OCI-LY7 (cell line): Measurements from ENCODE around the gene IHH. TPM values are rescaled to one million over a fixed set of nuclear protein-coding genes. Genes with fewer than 3 reads are reported as not detected.

ENCODE experiments used
- BruUV-seq: library from RNA; stranded (reverse); fragments of 400-500 nt; replicated peaks from 2 replicates; lab custom pipeline; 2021; lab: Mats Ljungman, UMichigan
- CTCF ChIA-PET: fragments of 300-600 bp; sonication (Branson Sonifier 250); formaldehyde crosslinking; loops from one replicate; lab custom pipeline; 2022; ENCODE audit warnings: antibody characterized with exemption; ENCODE audit not compliant: unreplicated experiment; lab: Charles Lee
- POLR2A ChIA-PET: fragments of 300-600 bp; sonication (Branson Sonifier 250); formaldehyde crosslinking; loops from one replicate; lab custom pipeline; 2022; ENCODE audit warnings: antibody characterized with exemption; lab: Charles Lee
- DNase-seq: peaks from one replicate; pipeline ENCODE4 v3.0.0-alpha.2; 2015; ENCODE audit warnings: low spot score
- H2AFZ ChIP-seq: fragments of 200-600 bp; sonication (generic), shearing (Covaris generic); 2 replicates; pipeline ENCODE4 v1.6.1; 2014; ENCODE audit warnings: mild to moderate bottlenecking, antibody characterized with exemption, low read length, moderate library complexity
- H3K27ac ChIP-seq: fragments of 200-600 bp; sonication (generic); 2 replicates; pipeline ENCODE4 v1.5.1; 2014; ENCODE audit warnings: mixed run types, low read depth, mild to moderate bottlenecking, moderate library complexity, low read length, inconsistent platforms; ENCODE audit not compliant: poor library complexity, severe bottlenecking
- H3K36me3 ChIP-seq: fragments of 200-600 bp; sonication (generic); 2 replicates; pipeline ENCODE4 v1.6.1; 2014; ENCODE audit warnings: mild to moderate bottlenecking, antibody characterized with exemption, low read length, moderate library complexity, mixed read lengths; ENCODE audit not compliant: insufficient read depth
- H3K4me1 ChIP-seq: fragments of 200-600 bp; sonication (generic); 2 replicates; pipeline ENCODE4 v1.5.1; 2014; ENCODE audit warnings: mild to moderate bottlenecking, low read length; ENCODE audit not compliant: insufficient read depth, poor library complexity, severe bottlenecking
- H3K4me2 ChIP-seq: fragments of 200-600 bp; sonication (generic); 2 replicates; pipeline ENCODE4 v1.6.1; 2014; ENCODE audit warnings: mild to moderate bottlenecking, low read length
- H3K4me3 ChIP-seq: fragments of 200-600 bp; sonication (generic); 2 replicates; pipeline ENCODE4 v1.5.1; 2014; ENCODE audit warnings: mild to moderate bottlenecking, low read depth, low read length; ENCODE audit not compliant: poor library complexity, severe bottlenecking
- H3K79me2 ChIP-seq: fragments of 200-600 bp; sonication (generic); 2 replicates; pipeline ENCODE4 v1.6.1; 2016; ENCODE audit warnings: low read depth, mild to moderate bottlenecking, low read length, moderate library complexity, mixed read lengths; ENCODE audit not compliant: insufficient read depth
- H3K9me2 ChIP-seq: fragments of 200-600 bp; sonication (generic); 2 replicates; pipeline ENCODE4 v1.6.1; 2016; ENCODE audit warnings: mild to moderate bottlenecking, low read length, mixed read lengths; ENCODE audit not compliant: insufficient read depth
- H3K9me3 ChIP-seq: fragments of 200-600 bp; sonication (generic); 2 replicates; pipeline ENCODE4 v1.6.1; 2014; ENCODE audit warnings: mild to moderate bottlenecking, mixed run types, low read length, mixed read lengths
- H4K20me1 ChIP-seq: fragments of 200-600 bp; sonication (generic); 2 replicates; pipeline ENCODE4 v1.6.1; 2014; ENCODE audit warnings: mild to moderate bottlenecking, antibody characterized with exemption, low read length, moderate library complexity, mixed read lengths; ENCODE audit not compliant: insufficient read depth
- CTCF ChIP-seq: fragments of 200-600 bp; sonication (generic); conservative IDR thresholded peaks from 2 replicates; pipeline ENCODE4 v1.5.1; 2014; ENCODE audit warnings: mild to moderate bottlenecking, antibody characterized with exemption, low read length, moderate library complexity, mixed read lengths
- EZH2phosphoT487 ChIP-seq: fragments of 200-600 bp; sonication (generic); IDR thresholded peaks from 2 replicates; pipeline ENCODE4 v1.6.1; 2018; ENCODE audit warnings: low read depth, borderline replicate concordance, mild to moderate bottlenecking, mixed run types, antibody characterized with exemption, low read length, moderate library complexity, mixed read lengths
- intact Hi-C: fragments of 100-400 bp; cut with micrococcal nuclease; formaldehyde crosslinking; loops from one replicate; pipeline ENCODE4 v1.10.0; 2022; ENCODE audit not compliant: unreplicated experiment
- total RNA-seq, 2 experiments: library from RNA; depleted of rRNA in 1 of 2; stranded (reverse); fragments of >200 nt in 1 of 2; shearing (Covaris generic) in 1 of 2; gene quantifications; 2 replicates each; pipeline ENCODE4 v1.2.3, GENCODE V29; 2014 to 2022

The IHH gene
- total RNA-seq, 2 experiments from 2014 or later: not detected

GRCh38 chr2:219072741-219073250 is 12.1 kb upstream of the IHH start:
- Histone ChIP-seq H3K4me3 (no peak overlapping the region), H3K27ac (no peak overlapping the region), H2AFZ (no peak overlapping the region), H3K9me2 (no peaks in the 10 kb centered on the region), H3K9me3 (no peaks in the 10 kb centered on the region), H3K79me2 (no peaks in the 10 kb centered on the region), H3K4me2 (no peak overlapping the region), H3K4me1 (no peaks in the 10 kb centered on the region), H4K20me1 (no peaks in the 10 kb centered on the region), H3K36me3 (peaks cover 7% of the 10 kb centered on the region; the same call in 1 of the 2 replicates)
- POLR2A ChIA-PET: interaction anchor here (0.5 to 1.6 kb wide), 2 partner anchors 80 to 180 kb away, joined by 3 to 5 read pairs; no protein-coding TSS in a partner anchor
- no peak for TF ChIP-seq EZH2phosphoT487
- TF ChIP-seq CTCF: no peak
- intact Hi-C loops: loop anchor here (1.0 to 5.0 kb wide), 2 partner anchors 35 to 47 kb away; no protein-coding TSS in a partner anchor
- DNase-seq: no peak
- CTCF ChIA-PET: interaction anchor here (0.9 to 1.1 kb wide), 3 partner anchors 28 to 84 kb away, joined by 3 read pairs; no protein-coding TSS in a partner anchor
- no TSS peak for BruUV-seq

GRCh38 chr2:219071131-219071816 is 10.6 kb upstream of the IHH start:
- intact Hi-C loops: loop anchor here (5.0 kb wide), 1 partner anchor 36 kb away; no protein-coding TSS in a partner anchor
- CTCF ChIA-PET: interaction anchor here (1.0 kb wide), 1 partner anchor 33 kb away, joined by 3 read pairs; no protein-coding TSS in a partner anchor

More at GRCh38 chr2:219071131-219071816, 10.6 kb upstream of the IHH start:
- H3K4me1 ChIP-seq: no peaks in the 10 kb centered on the region
- POLR2A ChIA-PET: no interaction called here
- DNase-seq: no peak
- H4K20me1 ChIP-seq: no peaks in the 10 kb centered on the region
- H3K4me3 ChIP-seq: no peak overlapping the region
- H2AFZ ChIP-seq: no peak overlapping the region
- no peaks in the 10 kb centered on the region for H3K79me2 ChIP-seq
- peaks cover 6% of the 10 kb centered on the region; the same call in 1 of the 2 replicates for H3K36me3 ChIP-seq
- BruUV-seq: no TSS peak
- no peak overlapping the region for H3K4me2 ChIP-seq
- H3K9me3 ChIP-seq: no peaks in the 10 kb centered on the region
- no peak overlapping the region for H3K27ac ChIP-seq
- TF ChIP-seq EZH2phosphoT487: no peak
- TF ChIP-seq CTCF: no peak
- no peaks in the 10 kb centered on the region for H3K9me2 ChIP-seq
